AG09309 (cell line): ENCODE data around the gene HAGH.

Experiments
- DNase-seq: peaks from one replicate; pipeline ENCODE4 v3.0.0-alpha.2; 2010; ENCODE audit warnings: low read depth
- H3K4me3 ChIP-seq: 2 replicates; pipeline ENCODE4 v1.5.1; 2011; ENCODE audit warnings: mild to moderate bottlenecking, low read depth, low read length, moderate library complexity; ENCODE audit not compliant: control insufficient read depth
- CTCF ChIP-seq: IDR thresholded peaks from 2 replicates; pipeline ENCODE4 v1.5.1; 2011; ENCODE audit warnings: mild to moderate bottlenecking, low read depth, low read length, inconsistent platforms; ENCODE audit not compliant: insufficient read depth, control insufficient read depth; ENCODE audit errors: missing control alignments

The HAGH gene

GRCh38 chr16:1815461-1815860 is 11.2 kb downstream of the HAGH start:
- no peak for DNase-seq
- H3K4me3 ChIP-seq = no peak overlapping the region
- TF ChIP-seq CTCF = no peak

- DNase-seq = peak; percentile 14
Observed at GRCh38 chr16:1812732-1813163, 13.9 kb downstream of the HAGH start.

GRCh38 chr16:1810536-1810935 is 16.1 kb downstream of the HAGH start:
- no peak overlapping the region for H3K4me3 ChIP-seq
- no peak for TF ChIP-seq CTCF
- no peak for DNase-seq

More at GRCh38 chr16:1812732-1813163, 13.9 kb downstream of the HAGH start:
- TF ChIP-seq CTCF = peak; percentile 58
- H3K4me3 ChIP-seq = no peak overlapping the region

- H3K4me3 ChIP-seq = no peak overlapping the region
- no peak for DNase-seq
- no peak for TF ChIP-seq CTCF
Observed at GRCh38 chr16:1810106-1810505, 16.5 kb downstream of the HAGH start.

- TF ChIP-seq CTCF = no peak
- H3K4me3 ChIP-seq = no peak overlapping the region
- DNase-seq = no peak
Observed at GRCh38 chr16:1809281-1809801, 17.3 kb downstream of the HAGH start.

GRCh38 chr16:1808691-1809090 is 17.9 kb downstream of the HAGH start:
- no peak overlapping the region for H3K4me3 ChIP-seq
- DNase-seq = no peak
- TF ChIP-seq CTCF = no peak

- no peak overlapping the region for H3K4me3 ChIP-seq
- no peak for DNase-seq
- no peak for TF ChIP-seq CTCF
Observed at GRCh38 chr16:1807626-1808025, 19.0 kb downstream of the HAGH start.
